ENCODE measurements around the gene CARD14. TPM values are rescaled to one million over a fixed set of nuclear protein-coding genes. Genes with fewer than 3 reads are reported as not detected.

The CARD14 gene
- total RNA-seq, 1 experiment from 2014 or later = 0.24 TPM

GRCh38 chr17:80212962-80213642 is 43.3 kb downstream of the CARD14 start:
- H3K4me1 Mint-ChIP-seq = no peaks in the 10 kb centered on the region
- no peak overlapping the region for H2BK12ac ChIP-seq (ENCODE audit: insufficient read length, low read depth, low read length)
- no peaks in the 10 kb centered on the region for H3K79me1 ChIP-seq (ENCODE audit: insufficient read depth, low read depth, low read length, poor library complexity, severe bottlenecking)
- DNase-seq = no peak
- no peak overlapping the region for H3K27ac ChIP-seq (ENCODE audit: insufficient read length, low read depth, low read length)
- H3K23me2 ChIP-seq (ENCODE audit: insufficient read length, low read depth, low read length, poor library complexity, severe bottlenecking) = no peaks in the 10 kb centered on the region
- H3K14ac ChIP-seq (ENCODE audit: insufficient read depth, low read length) = no peak overlapping the region
- no peak for TF ChIP-seq CTCF (conservative IDR thresholded peaks at IDR 0.05)
- H4K5ac ChIP-seq (ENCODE audit: insufficient read length, low read depth, low read length) = no peak overlapping the region
- no peak overlapping the region for H3K4me2 ChIP-seq (ENCODE audit: insufficient read depth, insufficient read length, low read length)
- H3K4ac ChIP-seq (ENCODE audit: low read depth, low read length) = no peak overlapping the region
- no peak overlapping the region for H4K8ac ChIP-seq (replicated peaks; ENCODE audit: insufficient read length, low read depth, low read length)
- H3K79me2 ChIP-seq (ENCODE audit: insufficient read depth, low read length) = no peaks in the 10 kb centered on the region
- H2BK5ac ChIP-seq (ENCODE audit: insufficient read length, low read length) = no peak overlapping the region
- no peaks in the 10 kb centered on the region for H3K27me3 Mint-ChIP-seq (ENCODE audit: low read depth)
- H3K4me3 Mint-ChIP-seq = no peak overlapping the region
- no peak overlapping the region for H2AK5ac ChIP-seq (ENCODE audit: insufficient read length, low read length)
- no peak overlapping the region for H2BK120ac ChIP-seq (ENCODE audit: low read depth, low read length, poor library complexity, severe bottlenecking)
- no peak overlapping the region for H3K56ac ChIP-seq (ENCODE audit: insufficient read length, low read depth, low read length)
- no peak overlapping the region for H2BK15ac ChIP-seq (ENCODE audit: low read depth, low read length)
- no peak overlapping the region for H3K18ac ChIP-seq (ENCODE audit: insufficient read length, low read depth, low read length)
- no peaks in the 10 kb centered on the region for H3K4me1 ChIP-seq (ENCODE audit: insufficient read depth, low read length)
- no peaks in the 10 kb centered on the region for H3K9me3 ChIP-seq (ENCODE audit: control insufficient read depth, low read depth, low read length)
- no peak overlapping the region for H3K9ac ChIP-seq (ENCODE audit: extremely low read depth, insufficient read length, low read length)
- H2AFZ ChIP-seq (ENCODE audit: low read length) = no peak overlapping the region
- no peaks in the 10 kb centered on the region for H3K9me3 Mint-ChIP-seq
- H3K36me3 Mint-ChIP-seq (ENCODE audit: insufficient read depth in 1 of 3, low read depth in 3 of 3) = peaks cover 13 to 43% (median 37%) of the 10 kb centered on the region in 3 experiments; a peak in 6 of 7 replicates
- H3K23ac ChIP-seq (ENCODE audit: insufficient read length, low read depth, low read length) = no peak overlapping the region
- no peak overlapping the region for H2BK20ac ChIP-seq (ENCODE audit: low read depth, low read length, poor library complexity, severe bottlenecking)
- H3T11ph ChIP-seq (ENCODE audit: low read length) = no peak overlapping the region
- no peak overlapping the region for H4K91ac ChIP-seq (ENCODE audit: insufficient read length, low read depth, low read length)
- no peaks in the 10 kb centered on the region for H3K27me3 ChIP-seq (ENCODE audit: insufficient read depth, low read length)
- no CpG with 5 or more reads among the region's 19 CpGs for WGBS (ENCODE audit: extremely low coverage, insufficient read length, low lambda C conversion rate)
- H4K20me1 ChIP-seq (ENCODE audit: control insufficient read depth, insufficient read depth, insufficient read length) = no peaks in the 10 kb centered on the region
- H3K27ac Mint-ChIP-seq = no peak overlapping the region
